ENCODE data around the gene TEDC1. TPM values are rescaled to one million over a fixed set of nuclear protein-coding genes. Genes with fewer than 3 reads are reported as not detected.

The TEDC1 gene
- total RNA-seq, 2 experiments from 2014 or later, result 44.1 to 47.0 TPM

- Mint-ChIP-seq H3K9me3 (no peaks in the 10 kb centered on the region), H3K27ac (no peak within 1 kb of the TSS), H3K36me3 (ENCODE audit: low read depth) (no peaks in the 10 kb centered on the region), H3K4me3 (peak within 1 kb of the TSS; percentile 67), H3K27me3 (peaks cover 24% of the 10 kb centered on the region), H3K4me1 (peaks cover 32% of the 10 kb centered on the region)
- CTCF ChIA-PET, result no interaction called here
- peak; percentile 38 for DNase-seq
- POLR2A ChIA-PET, result no interaction called here
These were observed 35.1 kb downstream of the TEDC1 start, which contains the start of gene TMEM121 for GRCh38 chr14:105525861-105526775. Gene TMEM121 (plus strand): TSS chr14:105526583. CDS start chr14:105528835, 2,252 bp downstream.

GRCh38 chr14:105526776-105527380, 35.8 kb downstream of the TEDC1 start:
- DNase-seq, result no peak
- no peaks in the 10 kb centered on the region for H3K9me3 Mint-ChIP-seq
- no peak overlapping the region for H3K27ac Mint-ChIP-seq
- no peaks in the 10 kb centered on the region for H3K36me3 Mint-ChIP-seq (ENCODE audit: low read depth)
- peaks cover 33% of the 10 kb centered on the region for H3K4me1 Mint-ChIP-seq
- H3K4me3 Mint-ChIP-seq, result peak overlapping the region; percentile 67
- ChIA-PET CTCF (no interaction called here), POLR2A (interaction anchor here (0.8 kb wide), 1 partner anchor 46 kb away, joined by 4 read pairs; no protein-coding TSS in a partner anchor)
- H3K27me3 Mint-ChIP-seq, result peaks cover 24% of the 10 kb centered on the region

DNA sequence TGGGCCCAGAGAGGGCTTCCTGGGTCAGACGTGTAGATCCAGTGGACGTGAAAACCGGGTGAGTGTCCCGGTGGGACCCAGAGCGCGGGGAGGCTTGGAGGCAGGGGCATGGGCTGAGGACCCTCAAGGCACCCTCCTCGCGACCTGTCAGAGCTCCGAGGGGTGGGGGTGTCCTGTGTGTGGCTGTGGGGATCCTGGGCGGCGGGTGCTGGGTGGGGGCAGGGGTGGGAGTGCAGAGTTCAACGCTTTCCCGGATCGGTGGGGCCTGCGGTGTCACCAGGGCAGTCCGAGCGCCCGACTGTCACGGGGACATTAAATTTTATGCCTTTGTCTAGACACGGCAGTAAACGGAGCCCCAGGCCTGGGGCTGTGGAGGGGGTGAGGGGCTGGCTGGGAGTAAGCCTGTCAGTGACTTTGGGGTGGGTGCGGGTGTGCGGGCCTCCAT, 36.4 kb downstream of the TEDC1 start:
- ChIA-PET POLR2A (interaction anchor here (0.8 kb wide), 1 partner anchor 47 kb away, joined by 4 read pairs; no protein-coding TSS in a partner anchor), CTCF (no interaction called here)
- Mint-ChIP-seq H3K36me3 (ENCODE audit: low read depth) (no peaks in the 10 kb centered on the region), H3K4me3 (peak overlapping the region; percentile 68), H3K27ac (no peak overlapping the region), H3K27me3 (peaks cover 24% of the 10 kb centered on the region), H3K4me1 (peaks cover 36% of the 10 kb centered on the region), H3K9me3 (no peaks in the 10 kb centered on the region)
- DNase-seq, result no peak

DNA sequence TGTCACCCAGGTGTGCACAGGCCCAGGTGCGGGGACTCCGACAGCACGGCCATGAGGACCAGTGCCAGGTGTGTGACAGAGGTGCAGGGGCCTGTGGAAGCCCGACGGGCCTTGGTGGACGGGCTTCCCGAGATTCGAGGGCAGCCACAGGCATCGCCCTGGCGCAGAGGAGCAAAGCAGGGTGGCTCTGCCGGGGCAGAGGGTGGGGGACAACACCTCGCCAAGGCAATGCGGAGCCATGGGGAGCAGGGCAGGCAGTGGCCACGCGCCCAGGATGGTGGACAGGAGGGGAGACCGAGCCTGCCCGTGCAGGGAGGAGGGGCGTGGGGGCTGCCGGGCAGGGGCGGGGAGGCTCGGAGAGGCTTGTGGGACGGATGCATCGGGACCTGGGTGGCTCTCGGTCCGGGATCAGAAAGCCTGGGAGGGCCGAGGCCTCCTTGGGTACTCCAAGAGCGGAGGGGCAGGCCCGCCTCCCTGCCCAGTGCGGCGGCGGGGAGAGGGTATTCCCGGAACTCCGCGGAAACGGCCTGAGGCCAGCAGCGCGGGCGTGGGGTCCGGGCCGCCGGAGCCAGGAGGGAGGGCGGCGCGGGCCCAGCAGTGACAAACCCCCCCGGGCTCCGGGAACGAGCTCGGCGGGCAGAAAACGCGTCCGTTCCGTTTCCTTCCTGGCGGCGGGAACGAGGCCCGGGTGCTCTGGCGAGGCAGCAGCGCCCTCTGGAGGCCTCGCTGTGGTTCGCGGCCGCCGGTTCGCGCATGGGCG, 37.0 kb downstream of the TEDC1 start:
- peaks cover 39% of the 10 kb centered on the region for H3K4me1 Mint-ChIP-seq
- H3K4me3 Mint-ChIP-seq, result peak overlapping the region; percentile 68
- CTCF ChIA-PET, result interaction anchor here (0.6 to 3.3 kb wide), 12 partner anchors 10 to 1542 kb away, joined by 3 to 20 read pairs (median 4); partner anchors contain the start of genes TEDC1 and TEX22
- DNase-seq, result peak; percentile 84
- POLR2A ChIA-PET, result interaction anchor here (0.8 to 4.0 kb wide), 4 partner anchors 21 to 47 kb away, joined by 4 to 36 read pairs (median 8); partner anchors contain the start of gene TEDC1
- H3K27ac Mint-ChIP-seq, result no peak overlapping the region
- H3K9me3 Mint-ChIP-seq, result no peaks in the 10 kb centered on the region
- H3K27me3 Mint-ChIP-seq, result peaks cover 24% of the 10 kb centered on the region
- no peaks in the 10 kb centered on the region for H3K36me3 Mint-ChIP-seq (ENCODE audit: low read depth)

DNA sequence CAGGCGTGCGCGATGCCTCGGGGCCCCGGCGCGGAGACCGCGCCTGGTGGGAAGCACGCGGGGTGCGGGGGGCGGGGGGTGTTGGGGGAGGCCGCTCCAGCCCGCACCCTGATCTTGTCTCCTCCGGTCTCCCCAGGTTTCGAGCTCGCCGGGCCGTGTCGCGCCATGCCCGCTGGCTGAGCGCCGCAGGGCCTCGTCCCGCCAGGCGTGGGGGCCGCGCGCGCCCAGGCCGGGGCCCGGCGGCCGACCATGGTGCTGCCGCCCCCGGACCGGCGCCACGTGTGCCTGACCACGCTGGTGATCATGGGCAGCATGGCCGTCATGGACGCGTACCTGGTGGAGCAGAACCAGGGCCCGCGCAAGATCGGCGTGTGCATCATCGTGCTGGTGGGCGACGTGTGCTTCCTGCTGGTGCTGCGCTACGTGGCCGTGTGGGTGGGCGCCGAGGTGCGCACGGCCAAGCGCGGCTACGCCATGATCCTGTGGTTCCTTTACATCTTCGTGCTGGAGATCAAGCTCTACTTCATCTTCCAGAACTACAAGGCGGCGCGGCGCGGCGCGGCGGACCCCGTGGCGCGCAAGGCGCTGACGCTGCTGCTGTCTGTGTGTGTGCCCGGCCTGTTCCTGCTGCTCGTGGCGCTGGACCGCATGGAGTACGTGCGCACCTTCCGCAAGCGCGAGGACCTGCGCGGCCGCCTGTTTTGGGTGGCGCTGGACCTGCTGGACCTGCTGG, 37.7 kb downstream of the TEDC1 start:
- DNase-seq, result no peak
- Mint-ChIP-seq H3K36me3 (ENCODE audit: low read depth) (no peaks in the 10 kb centered on the region), H3K9me3 (no peaks in the 10 kb centered on the region), H3K27ac (peak overlapping the region; percentile 69), H3K4me1 (peaks cover 39% of the 10 kb centered on the region), H3K27me3 (peaks cover 19% of the 10 kb centered on the region), H3K4me3 (peak overlapping the region; percentile 75)
- ChIA-PET CTCF (interaction anchor here (0.6 to 3.3 kb wide), 13 partner anchors 9 to 1543 kb away, joined by 3 to 20 read pairs (median 4); partner anchors contain the start of genes TEDC1 and TEX22), POLR2A (interaction anchor here (1.0 to 4.0 kb wide), 4 partner anchors 20 to 154 kb away, joined by 3 to 36 read pairs (median 8); partner anchors contain the start of gene TEDC1)

- no peak for DNase-seq
- Mint-ChIP-seq H3K36me3 (ENCODE audit: low read depth) (no peaks in the 10 kb centered on the region), H3K27me3 (peaks cover 17% of the 10 kb centered on the region), H3K4me3 (peak overlapping the region; percentile 75), H3K9me3 (no peaks in the 10 kb centered on the region), H3K27ac (peak overlapping the region; percentile 69), H3K4me1 (peaks cover 39% of the 10 kb centered on the region)
- POLR2A ChIA-PET, result interaction anchor here (1.4 to 4.0 kb wide), 3 partner anchors 38 to 155 kb away, joined by 3 to 36 read pairs (median 13); partner anchors contain the start of gene TEDC1
- CTCF ChIA-PET, result interaction anchor here (0.7 to 3.3 kb wide), 4 partner anchors 10 to 157 kb away, joined by 4 to 20 read pairs (median 8); partner anchors contain the start of gene TEX22
These were observed 38.2 kb downstream of the TEDC1 start for GRCh38 chr14:105529319-105529568.

GRCh38 chr14:105529569-105530284, 38.7 kb downstream of the TEDC1 start:
- peak; percentile 62 for DNase-seq
- Mint-ChIP-seq H3K27me3 (peaks cover 12% of the 10 kb centered on the region), H3K36me3 (ENCODE audit: low read depth) (no peaks in the 10 kb centered on the region), H3K4me1 (peaks cover 39% of the 10 kb centered on the region), H3K9me3 (no peaks in the 10 kb centered on the region), H3K27ac (peak overlapping the region; percentile 80), H3K4me3 (peak overlapping the region; percentile 75)
- ChIA-PET CTCF (interaction anchor here (1.4 to 3.3 kb wide), 2 partner anchors 132 to 158 kb away, joined by 5 to 20 read pairs; partner anchors contain the start of gene TEX22), POLR2A (interaction anchor here (1.2 to 4.0 kb wide), 4 partner anchors 39 to 155 kb away, joined by 3 to 36 read pairs (median 8); partner anchors contain the start of gene TEDC1)

- peak overlapping the region; percentile 80 for H3K27ac Mint-ChIP-seq
- ChIA-PET CTCF (interaction anchor here (3.3 kb wide), 1 partner anchor 159 kb away, joined by 20 read pairs; no protein-coding TSS in a partner anchor), POLR2A (interaction anchor here (1.2 to 4.0 kb wide), 2 partner anchors 39 to 133 kb away, joined by 3 to 36 read pairs; partner anchors contain the start of gene TEDC1)
- peaks cover 39% of the 10 kb centered on the region for H3K4me1 Mint-ChIP-seq
- H3K36me3 Mint-ChIP-seq (ENCODE audit: low read depth), result no peaks in the 10 kb centered on the region
- no peaks in the 10 kb centered on the region for H3K9me3 Mint-ChIP-seq
- DNase-seq, result no peak
- peaks cover 7% of the 10 kb centered on the region for H3K27me3 Mint-ChIP-seq
- H3K4me3 Mint-ChIP-seq, result peak overlapping the region; percentile 72
These were observed 39.4 kb downstream of the TEDC1 start for GRCh38 chr14:105530285-105531087.

- no peak overlapping the region for H3K27ac Mint-ChIP-seq
- no peaks in the 10 kb centered on the region for H3K36me3 Mint-ChIP-seq (ENCODE audit: low read depth)
- H3K4me3 Mint-ChIP-seq, result peak overlapping the region; percentile 27
- no peak for DNase-seq
- ChIA-PET CTCF (interaction anchor here (3.3 kb wide), 1 partner anchor 160 kb away, joined by 20 read pairs; no protein-coding TSS in a partner anchor), POLR2A (interaction anchor here (1.2 to 4.0 kb wide), 2 partner anchors 40 to 134 kb away, joined by 3 to 36 read pairs; partner anchors contain the start of gene TEDC1)
- peaks cover 35% of the 10 kb centered on the region for H3K4me1 Mint-ChIP-seq
- H3K9me3 Mint-ChIP-seq, result no peaks in the 10 kb centered on the region
- H3K27me3 Mint-ChIP-seq, result peaks cover 3% of the 10 kb centered on the region
These were observed 40.2 kb downstream of the TEDC1 start for GRCh38 chr14:105531088-105531893.
